PFSK-1 (cell line): ENCODE measurements around the gene GDI1.

Experiments
- POLR2AphosphoS5 ChIP-seq: IDR thresholded peaks from 2 replicates; pipeline ENCODE4 v1.6.1; 2012; ENCODE audit warnings: low read depth, mild to moderate bottlenecking, control low read depth, low read length, moderate library complexity
- SIN3A ChIP-seq: IDR thresholded peaks from 2 replicates; pipeline ENCODE4 v1.6.1; 2012; ENCODE audit warnings: mild to moderate bottlenecking, low read length, moderate library complexity, borderline replicate concordance; ENCODE audit not compliant: insufficient read depth
- TF ChIP-seq, protein P1 (sequence below), 2 experiments: IDR thresholded peaks; 2 replicates each; pipeline versions ENCODE4 v1.6.1 to v1.8.0; 2011 to 2012; ENCODE audit warnings: low read depth in 2 of 2, low read length in 2 of 2, control low read depth in 1 of 2, inconsistent platforms in 1 of 2, mild to moderate bottlenecking in 1 of 2, moderate library complexity in 1 of 2; ENCODE audit not compliant: insufficient read depth in 1 of 2

GRCh38 chrX:154433605-154434004 is 3.3 kb upstream of the GDI1 start:
- TF ChIP-seq POLR2AphosphoS5: no peak
- TF ChIP-seq, protein P1, sequence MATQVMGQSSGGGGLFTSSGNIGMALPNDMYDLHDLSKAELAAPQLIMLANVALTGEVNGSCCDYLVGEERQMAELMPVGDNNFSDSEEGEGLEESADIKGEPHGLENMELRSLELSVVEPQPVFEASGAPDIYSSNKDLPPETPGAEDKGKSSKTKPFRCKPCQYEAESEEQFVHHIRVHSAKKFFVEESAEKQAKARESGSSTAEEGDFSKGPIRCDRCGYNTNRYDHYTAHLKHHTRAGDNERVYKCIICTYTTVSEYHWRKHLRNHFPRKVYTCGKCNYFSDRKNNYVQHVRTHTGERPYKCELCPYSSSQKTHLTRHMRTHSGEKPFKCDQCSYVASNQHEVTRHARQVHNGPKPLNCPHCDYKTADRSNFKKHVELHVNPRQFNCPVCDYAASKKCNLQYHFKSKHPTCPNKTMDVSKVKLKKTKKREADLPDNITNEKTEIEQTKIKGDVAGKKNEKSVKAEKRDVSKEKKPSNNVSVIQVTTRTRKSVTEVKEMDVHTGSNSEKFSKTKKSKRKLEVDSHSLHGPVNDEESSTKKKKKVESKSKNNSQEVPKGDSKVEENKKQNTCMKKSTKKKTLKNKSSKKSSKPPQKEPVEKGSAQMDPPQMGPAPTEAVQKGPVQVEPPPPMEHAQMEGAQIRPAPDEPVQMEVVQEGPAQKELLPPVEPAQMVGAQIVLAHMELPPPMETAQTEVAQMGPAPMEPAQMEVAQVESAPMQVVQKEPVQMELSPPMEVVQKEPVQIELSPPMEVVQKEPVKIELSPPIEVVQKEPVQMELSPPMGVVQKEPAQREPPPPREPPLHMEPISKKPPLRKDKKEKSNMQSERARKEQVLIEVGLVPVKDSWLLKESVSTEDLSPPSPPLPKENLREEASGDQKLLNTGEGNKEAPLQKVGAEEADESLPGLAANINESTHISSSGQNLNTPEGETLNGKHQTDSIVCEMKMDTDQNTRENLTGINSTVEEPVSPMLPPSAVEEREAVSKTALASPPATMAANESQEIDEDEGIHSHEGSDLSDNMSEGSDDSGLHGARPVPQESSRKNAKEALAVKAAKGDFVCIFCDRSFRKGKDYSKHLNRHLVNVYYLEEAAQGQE (IDR thresholded peaks at IDR 0.05; ENCODE audit: insufficient read depth in 1 of 2, low read depth in 2 of 2, low read length in 2 of 2): no peak
- no peak for TF ChIP-seq SIN3A
